CD4-positive, alpha-beta T cell treated with Interleukin-17A for 1 hour (primary cell): ENCODE data around the gene DGKI.
"Not testable (repeated sequence)": the region's sequence is repeated elsewhere in the genome, so short reads cannot be mapped to it uniquely, and the experiment has no call there.

Experiments
- DNase-seq: peaks from one replicate; pipeline ENCODE4 v3.0.0-alpha.2; 2020

DGKI gene

GRCh38 chr7:137454246-137454724 lies 392.5 kb downstream of the DGKI start:
- DNase-seq, result peak; percentile 35

- no peak for DNase-seq
Observed at GRCh38 chr7:137453356-137453755, 393.4 kb downstream of the DGKI start.

- DNase-seq, result no peak
Observed at GRCh38 chr7:137449016-137449415, 397.8 kb downstream of the DGKI start.

GRCh38 chr7:137448572-137448971 lies 398.2 kb downstream of the DGKI start:
- not testable (repeated sequence) for DNase-seq

- DNase-seq, result no peak
Observed at GRCh38 chr7:137446025-137446424, 400.7 kb downstream of the DGKI start.

GRCh38 chr7:137445268-137445667 lies 401.5 kb downstream of the DGKI start:
- no peak for DNase-seq

- no peak for DNase-seq
Observed at GRCh38 chr7:137443616-137444015, 403.2 kb downstream of the DGKI start.

GRCh38 chr7:137441451-137441850 lies 405.3 kb downstream of the DGKI start:
- DNase-seq, result no peak

- DNase-seq, result no peak
Observed at GRCh38 chr7:137439829-137440825, 406.6 kb downstream of the DGKI start.

GRCh38 chr7:137434946-137435345 lies 411.8 kb downstream of the DGKI start:
- DNase-seq, result no peak

GRCh38 chr7:137434530-137434929 lies 412.2 kb downstream of the DGKI start:
- no peak for DNase-seq

GRCh38 chr7:137423321-137423720 lies 423.5 kb downstream of the DGKI start:
- no peak for DNase-seq

GRCh38 chr7:137421366-137421765 lies 425.4 kb downstream of the DGKI start:
- no peak for DNase-seq

- no peak for DNase-seq
Observed at GRCh38 chr7:137418841-137419240, 427.9 kb downstream of the DGKI start.

- DNase-seq, result no peak
Observed at GRCh38 chr7:137417464-137417863, 429.3 kb downstream of the DGKI start.

- DNase-seq, result no peak
Observed at GRCh38 chr7:137413901-137414300, 432.9 kb downstream of the DGKI start.

GRCh38 chr7:137411446-137411845 lies 435.3 kb downstream of the DGKI start:
- DNase-seq, result no peak

GRCh38 chr7:137408126-137408525 lies 438.6 kb downstream of the DGKI start:
- DNase-seq, result no peak

- DNase-seq, result no peak
Observed at GRCh38 chr7:137407078-137407477, 439.7 kb downstream of the DGKI start.

GRCh38 chr7:137404660-137405317 lies 442.0 kb downstream of the DGKI start:
- DNase-seq, result no peak

- no peak for DNase-seq
Observed at GRCh38 chr7:137403353-137403695, 443.4 kb downstream of the DGKI start.

GRCh38 chr7:137402536-137403352 lies 444.0 kb downstream of the DGKI start:
- no peak for DNase-seq
